ENCODE data around the gene RAD51D. TPM values are rescaled to one million over a fixed set of nuclear protein-coding genes. Genes with fewer than 3 reads are reported as not detected.

The RAD51D gene
- total RNA-seq, 1 experiment from 2014 or later: 17.1 TPM

- H3K4me3 Mint-ChIP-seq (ENCODE audit: low read depth, unreplicated experiment): no peak overlapping the region
- no TSS peak for BruUV-seq (replicated peaks)
- H3K4me1 Mint-ChIP-seq (ENCODE audit: low read depth, unreplicated experiment): no peaks in the 10 kb centered on the region
- H3K27ac Mint-ChIP-seq (ENCODE audit: unreplicated experiment): no peak overlapping the region
- H3K27me3 Mint-ChIP-seq (ENCODE audit: unreplicated experiment): peaks cover 5% of the 10 kb centered on the region
- H3K9me3 Mint-ChIP-seq (ENCODE audit: low read depth, unreplicated experiment): no peaks in the 10 kb centered on the region
- intact Hi-C loops (cut with micrococcal nuclease; ENCODE audit: unreplicated experiment): no loop called here
- no peak for TF ChIP-seq CTCF (IDR thresholded peaks at IDR 0.05; ENCODE audit: unreplicated experiment)
- peaks cover 45% of the 10 kb centered on the region for H3K36me3 Mint-ChIP-seq (ENCODE audit: insufficient read depth, unreplicated experiment)
- CTCF ChIA-PET: no interaction called here
- DNase-seq: no peak
These were observed 18.6 kb upstream of the RAD51D start for GRCh38 chr17:35138218-35138617.

- Mint-ChIP-seq H3K27ac (ENCODE audit: unreplicated experiment) (no peak overlapping the region), H3K9me3 (ENCODE audit: low read depth, unreplicated experiment) (no peaks in the 10 kb centered on the region), H3K4me1 (ENCODE audit: low read depth, unreplicated experiment) (no peaks in the 10 kb centered on the region), H3K27me3 (ENCODE audit: unreplicated experiment) (no peaks in the 10 kb centered on the region), H3K36me3 (ENCODE audit: insufficient read depth, unreplicated experiment) (peaks cover 46% of the 10 kb centered on the region), H3K4me3 (ENCODE audit: low read depth, unreplicated experiment) (no peak overlapping the region)
- BruUV-seq (replicated peaks): no TSS peak
- TF ChIP-seq CTCF (IDR thresholded peaks at IDR 0.05; ENCODE audit: unreplicated experiment): no peak
- intact Hi-C loops (cut with micrococcal nuclease; ENCODE audit: unreplicated experiment): no loop called here
- CTCF ChIA-PET: no interaction called here
- DNase-seq: no peak
These were observed 15.7 kb upstream of the RAD51D start for GRCh38 chr17:35135322-35135721.

DNA sequence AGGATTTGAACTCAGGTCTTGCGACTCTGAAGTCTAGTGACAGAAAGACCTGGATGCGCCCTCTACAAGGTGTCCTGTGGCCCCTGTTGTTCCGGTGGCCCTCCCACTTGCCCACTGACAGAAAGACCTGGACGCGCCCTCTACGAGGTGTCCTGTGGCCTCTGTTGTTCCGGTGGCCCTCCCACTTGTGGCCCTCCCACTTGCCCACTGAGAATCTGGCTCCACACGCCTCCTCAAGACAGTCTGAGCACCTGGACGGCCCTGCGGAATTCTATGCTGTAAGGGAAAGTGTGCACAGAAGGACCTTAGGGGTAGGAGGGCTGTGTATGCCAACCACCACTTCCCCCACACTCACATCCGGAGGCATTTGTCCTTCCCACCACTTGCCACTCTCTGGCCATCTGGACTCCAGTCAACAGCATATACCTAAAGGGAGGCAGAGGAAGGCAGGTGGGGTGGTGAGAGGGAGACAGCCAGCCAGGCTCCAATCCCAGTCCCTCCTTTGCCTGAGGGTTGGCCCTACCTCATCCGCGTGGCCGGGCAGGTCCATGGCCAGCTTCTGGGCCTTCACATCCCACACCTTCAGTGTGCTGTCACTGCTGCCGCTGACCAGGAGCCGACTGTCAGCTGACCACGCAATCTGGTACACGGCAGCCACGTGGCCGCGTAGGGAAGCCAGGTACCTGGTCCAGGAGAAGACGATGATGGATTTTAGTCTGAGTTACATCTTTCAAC, 13.3 kb upstream of the RAD51D start:
- no peak for TF ChIP-seq CTCF (IDR thresholded peaks at IDR 0.05; ENCODE audit: unreplicated experiment)
- BruUV-seq (replicated peaks): no TSS peak
- Mint-ChIP-seq H3K27me3 (ENCODE audit: unreplicated experiment) (no peaks in the 10 kb centered on the region), H3K4me3 (ENCODE audit: low read depth, unreplicated experiment) (no peak overlapping the region), H3K27ac (ENCODE audit: unreplicated experiment) (no peak overlapping the region), H3K4me1 (ENCODE audit: low read depth, unreplicated experiment) (no peaks in the 10 kb centered on the region), H3K9me3 (ENCODE audit: low read depth, unreplicated experiment) (no peaks in the 10 kb centered on the region), H3K36me3 (ENCODE audit: insufficient read depth, unreplicated experiment) (peaks cover 51% of the 10 kb centered on the region)
- DNase-seq: no peak
- CTCF ChIA-PET: no interaction called here
- intact Hi-C loops (cut with micrococcal nuclease; ENCODE audit: unreplicated experiment): no loop called here

DNA sequence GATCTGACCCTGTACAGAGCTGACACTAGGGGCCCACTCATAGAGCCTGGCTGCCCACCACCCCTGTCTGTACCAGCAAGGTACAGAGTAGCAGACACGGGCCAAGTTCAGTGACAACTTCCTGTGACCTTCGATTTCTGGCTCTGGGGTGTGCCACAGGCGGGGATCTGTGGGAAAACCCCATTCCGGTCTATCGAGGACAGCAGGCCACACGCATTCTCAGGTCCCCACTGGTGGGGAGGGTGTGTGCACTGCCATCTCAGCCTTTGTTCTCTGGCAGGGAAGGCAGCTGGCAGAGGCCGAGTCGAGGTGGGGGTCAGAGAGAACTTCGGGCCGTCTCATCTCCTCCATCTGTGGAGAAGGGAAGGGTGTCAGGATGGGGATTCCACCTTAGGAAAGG, 12.4 kb upstream of the RAD51D start:
- Mint-ChIP-seq H3K36me3 (ENCODE audit: insufficient read depth, unreplicated experiment) (peaks cover 51% of the 10 kb centered on the region), H3K27me3 (ENCODE audit: unreplicated experiment) (no peaks in the 10 kb centered on the region), H3K9me3 (ENCODE audit: low read depth, unreplicated experiment) (no peaks in the 10 kb centered on the region), H3K27ac (ENCODE audit: unreplicated experiment) (no peak overlapping the region), H3K4me3 (ENCODE audit: low read depth, unreplicated experiment) (no peak overlapping the region), H3K4me1 (ENCODE audit: low read depth, unreplicated experiment) (no peaks in the 10 kb centered on the region)
- no peak for DNase-seq
- CTCF ChIA-PET: no interaction called here
- intact Hi-C loops (cut with micrococcal nuclease; ENCODE audit: unreplicated experiment): no loop called here
- no TSS peak for BruUV-seq (replicated peaks)
- TF ChIP-seq CTCF (IDR thresholded peaks at IDR 0.05; ENCODE audit: unreplicated experiment): no peak

Measured in Calu3 (cell line).